Activated CD4-positive, alpha-beta T cell treated with anti-CD3 and anti-CD28 coated beads for 36 hours (primary cell): ENCODE data around the gene ZNF804B. TPM values are rescaled to one million over a fixed set of nuclear protein-coding genes. Genes with fewer than 3 reads are reported as not detected.

Experiments
- ATAC-seq: fragments of 200-7000 bp; cut with Tn5 transposase; one replicate; pipeline ENCODE4 v1.10.0; 2021; ENCODE audit warnings: mild to moderate bottlenecking, moderate library complexity
- CTCF ChIA-PET: fragments of 350-600 bp; sonication (Branson Sonifier 250); formaldehyde crosslinking; loops from one replicate; lab custom pipeline; 2021; ENCODE audit warnings: antibody characterized with exemption; lab: Charles Lee
- POLR2A ChIA-PET: fragments of 350-600 bp; sonication (Branson Sonifier 250); formaldehyde crosslinking; loops from one replicate; lab custom pipeline; 2021; ENCODE audit warnings: antibody characterized with exemption, inconsistent platforms; lab: Charles Lee
- DNase-seq: peaks from one replicate; pipeline ENCODE4 v3.0.0-alpha.2; 2020
- H3K27ac Mint-ChIP-seq: one replicate; pipeline ENCODE4 v1.8.0; 2021; ENCODE audit warnings: mixed read lengths
- H3K27me3 Mint-ChIP-seq: one replicate; pipeline ENCODE4 v1.8.0; 2021; ENCODE audit warnings: mixed read lengths
- H3K36me3 Mint-ChIP-seq: one replicate; pipeline ENCODE4 v1.8.0; 2021; ENCODE audit warnings: low read depth, mixed read lengths
- H3K4me1 Mint-ChIP-seq: one replicate; pipeline ENCODE4 v1.8.0; 2021; ENCODE audit warnings: mixed read lengths
- H3K4me3 Mint-ChIP-seq: one replicate; pipeline ENCODE4 v1.8.0; 2021; ENCODE audit warnings: mild to moderate bottlenecking, moderate library complexity, mixed read lengths
- H3K9me3 Mint-ChIP-seq: one replicate; pipeline ENCODE4 v1.8.0; 2021; ENCODE audit warnings: low read depth, mixed read lengths
- intact Hi-C, 2 experiments: fragments of 100-400 bp; cut with DNase I in 1 of 2; cut with micrococcal nuclease in 1 of 2; formaldehyde crosslinking; loops; one replicate each; pipeline versions ENCODE4 v1.14.2 to v1.15.1; 2022 to 2024; cut with DNase I, micrococcal nuclease
- total RNA-seq, 2 experiments: library from RNA; stranded (reverse); gene quantifications; one replicate each; pipeline ENCODE4 v1.2.3, GENCODE V29; 2021

Gene ZNF804B
- total RNA-seq, 2 experiments from 2014 or later, result not detected

DNA sequence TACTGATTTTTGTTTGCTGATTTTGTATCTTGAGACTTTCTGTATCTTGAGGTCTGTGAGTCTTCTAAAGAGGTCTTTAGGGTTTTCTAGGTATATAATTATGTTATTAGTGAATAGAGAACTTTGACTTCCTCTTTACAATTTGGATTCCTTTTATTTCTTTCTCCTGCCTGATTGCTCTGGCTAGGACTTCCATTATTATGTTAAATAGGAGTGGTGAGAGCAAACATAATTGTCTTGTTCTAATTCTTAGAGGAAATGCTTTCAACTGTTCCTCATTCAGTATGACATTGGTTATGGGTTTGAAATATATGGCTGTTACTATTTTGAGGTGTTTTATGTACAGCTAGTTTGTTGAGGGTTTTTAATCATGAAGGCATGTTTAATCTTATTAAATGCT is 344.1 kb downstream of the ZNF804B start:
- no peak for ATAC-seq
- intact Hi-C loops, result no loop called here
- no peak for DNase-seq
- H3K27me3 Mint-ChIP-seq, result peaks cover 5% of the 10 kb centered on the region
- CTCF ChIA-PET, result interaction anchor here (0.8 kb wide), 1 partner anchor 24 kb away, joined by 3 read pairs; no protein-coding TSS in a partner anchor
- no peaks in the 10 kb centered on the region for H3K4me1 Mint-ChIP-seq
- H3K27ac Mint-ChIP-seq, result no peak overlapping the region
- no peaks in the 10 kb centered on the region for H3K36me3 Mint-ChIP-seq
- POLR2A ChIA-PET, result no interaction called here
- peaks cover 3% of the 10 kb centered on the region for H3K9me3 Mint-ChIP-seq
- no peak overlapping the region for H3K4me3 Mint-ChIP-seq

DNA sequence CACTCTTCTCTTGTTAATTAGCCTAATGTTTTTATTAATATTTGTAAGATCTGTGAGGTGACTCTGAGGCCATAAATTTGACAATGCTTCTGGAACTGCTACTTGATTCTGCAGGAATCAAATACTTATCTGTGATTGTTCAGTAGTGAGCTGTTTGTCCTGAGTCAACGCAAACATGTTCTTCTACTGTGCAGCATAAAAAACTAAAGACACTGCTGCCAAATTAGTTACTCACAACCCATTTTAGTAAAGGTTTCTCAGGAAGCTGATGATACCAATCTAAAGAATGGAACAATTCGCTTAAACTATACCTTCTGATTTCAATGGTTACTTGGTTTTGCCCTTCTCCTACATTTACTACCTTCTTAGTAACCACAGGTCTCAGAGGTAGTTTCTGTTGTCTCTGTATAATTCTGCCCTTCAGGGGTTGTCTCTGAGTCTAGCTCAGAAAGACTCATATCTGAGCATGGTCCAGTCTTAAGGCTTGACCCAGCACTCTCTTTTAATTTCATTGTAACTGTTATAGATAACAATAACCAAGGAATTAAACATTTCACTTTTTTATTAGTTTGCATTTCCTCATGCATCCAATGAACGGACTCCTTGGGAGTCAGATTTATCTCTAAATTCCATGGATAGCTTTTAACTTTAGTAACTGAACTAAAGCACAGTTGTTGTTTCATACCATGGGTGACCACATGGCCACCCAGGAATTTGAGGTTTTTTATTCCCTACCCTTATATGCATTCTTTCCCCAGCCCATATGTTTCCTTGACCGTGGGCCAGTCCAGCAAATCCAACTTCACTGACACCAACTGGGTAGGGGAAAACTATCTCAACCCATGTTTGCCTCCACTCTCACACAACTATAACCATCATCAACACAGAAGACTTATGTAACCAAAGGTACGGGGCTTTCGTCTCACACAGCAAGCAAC is 345.5 kb downstream of the ZNF804B start:
- H3K27ac Mint-ChIP-seq, result no peak overlapping the region
- POLR2A ChIA-PET, result no interaction called here
- H3K27me3 Mint-ChIP-seq, result peaks cover 5% of the 10 kb centered on the region
- no peaks in the 10 kb centered on the region for H3K36me3 Mint-ChIP-seq
- no peaks in the 10 kb centered on the region for H3K4me1 Mint-ChIP-seq
- ATAC-seq, result no peak
- intact Hi-C loops, result no loop called here
- peaks cover 3% of the 10 kb centered on the region for H3K9me3 Mint-ChIP-seq
- DNase-seq, result no peak
- no peak overlapping the region for H3K4me3 Mint-ChIP-seq
- CTCF ChIA-PET, result no interaction called here

DNA sequence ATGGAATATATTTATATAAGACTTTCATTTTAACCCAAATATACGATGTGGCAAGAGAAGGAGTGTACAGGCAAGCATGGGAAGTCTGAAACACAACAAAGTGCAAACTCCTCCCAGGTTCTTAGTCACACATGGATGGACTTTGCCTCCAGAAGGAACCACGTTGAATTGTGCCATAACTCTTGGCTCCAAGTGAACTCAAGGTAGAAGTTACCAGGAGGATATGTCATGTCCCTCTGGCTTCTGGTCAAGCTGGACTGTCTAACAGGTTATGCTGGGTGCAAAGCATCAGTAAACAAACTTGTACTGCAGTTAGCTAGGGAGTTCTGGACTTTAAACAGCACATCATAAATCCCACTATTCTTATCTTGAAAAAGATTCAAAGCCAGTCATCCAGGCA is 364.4 kb downstream of the ZNF804B start:
- ChIA-PET CTCF (no interaction called here), POLR2A (no interaction called here)
- H3K27ac Mint-ChIP-seq, result no peak overlapping the region
- no peaks in the 10 kb centered on the region for H3K9me3 Mint-ChIP-seq
- H3K27me3 Mint-ChIP-seq, result no peaks in the 10 kb centered on the region
- H3K4me1 Mint-ChIP-seq, result no peaks in the 10 kb centered on the region
- ATAC-seq (no peak), DNase-seq (no peak)
- intact Hi-C loops, result no loop called here
- H3K36me3 Mint-ChIP-seq, result no peaks in the 10 kb centered on the region
- H3K4me3 Mint-ChIP-seq, result no peak overlapping the region

- Mint-ChIP-seq H3K36me3 (no peaks in the 10 kb centered on the region), H3K4me1 (no peaks in the 10 kb centered on the region), H3K27me3 (no peaks in the 10 kb centered on the region), H3K27ac (no peak overlapping the region), H3K4me3 (no peak overlapping the region), H3K9me3 (no peaks in the 10 kb centered on the region)
- DNase-seq (no peak), ATAC-seq (no peak)
- ChIA-PET CTCF (no interaction called here), POLR2A (no interaction called here)
- intact Hi-C loops, result no loop called here
Measured at GRCh38 chr7:89129600-89130375, 370.3 kb downstream of the ZNF804B start.

DNA sequence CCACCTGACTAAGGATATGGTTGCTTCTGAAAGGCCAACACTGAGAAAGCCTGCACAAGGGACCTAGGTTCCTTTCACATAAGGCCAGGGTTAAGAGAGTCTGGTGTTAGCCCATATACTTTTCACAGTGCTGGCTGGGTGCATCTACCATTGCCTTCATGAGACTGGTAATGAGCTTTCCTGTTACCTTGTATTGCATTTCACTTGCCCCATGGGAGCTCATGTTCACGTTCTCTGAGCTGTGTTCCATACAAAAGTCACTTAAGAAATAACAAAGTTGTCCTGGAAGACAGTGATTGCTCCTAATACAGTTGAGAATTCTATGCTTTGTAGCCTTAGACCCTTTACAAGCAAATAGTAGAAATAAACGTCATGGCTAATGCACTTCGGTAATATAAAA is 373.9 kb downstream of the ZNF804B start:
- no peak overlapping the region for H3K4me3 Mint-ChIP-seq
- ATAC-seq, result no peak
- H3K9me3 Mint-ChIP-seq, result no peaks in the 10 kb centered on the region
- ChIA-PET POLR2A (no interaction called here), CTCF (no interaction called here)
- H3K27me3 Mint-ChIP-seq, result no peaks in the 10 kb centered on the region
- H3K4me1 Mint-ChIP-seq, result no peaks in the 10 kb centered on the region
- H3K36me3 Mint-ChIP-seq, result no peaks in the 10 kb centered on the region
- no peak for DNase-seq
- no peak overlapping the region for H3K27ac Mint-ChIP-seq
- intact Hi-C loops, result no loop called here

- intact Hi-C loops, result no loop called here
Measured at GRCh38 chr7:89133819-89134218, 374.3 kb downstream of the ZNF804B start.

GRCh38 chr7:89145801-89146200 is 386.3 kb downstream of the ZNF804B start:
- Mint-ChIP-seq H3K9me3 (no peaks in the 10 kb centered on the region), H3K4me3 (no peak overlapping the region), H3K4me1 (no peaks in the 10 kb centered on the region), H3K27ac (no peak overlapping the region), H3K36me3 (no peaks in the 10 kb centered on the region), H3K27me3 (no peaks in the 10 kb centered on the region)
- CTCF ChIA-PET, result no interaction called here
- DNase-seq (no peak), ATAC-seq (no peak)
- POLR2A ChIA-PET, result no interaction called here
- intact Hi-C loops, result no loop called here

More at GRCh38 chr7:89133819-89134218, 374.3 kb downstream of the ZNF804B start:
- ATAC-seq (no peak), DNase-seq (no peak)
- Mint-ChIP-seq H3K27me3 (no peaks in the 10 kb centered on the region), H3K9me3 (no peaks in the 10 kb centered on the region), H3K36me3 (no peaks in the 10 kb centered on the region), H3K4me3 (no peak overlapping the region), H3K4me1 (no peaks in the 10 kb centered on the region), H3K27ac (no peak overlapping the region)
- ChIA-PET CTCF (no interaction called here), POLR2A (no interaction called here)

GRCh38 chr7:89160107-89160506 is 400.6 kb downstream of the ZNF804B start:
- POLR2A ChIA-PET, result no interaction called here
- intact Hi-C loops, result no loop called here
- CTCF ChIA-PET, result no interaction called here
- Mint-ChIP-seq H3K4me1 (no peaks in the 10 kb centered on the region), H3K36me3 (no peaks in the 10 kb centered on the region), H3K27ac (no peak overlapping the region), H3K4me3 (no peak overlapping the region), H3K9me3 (no peaks in the 10 kb centered on the region), H3K27me3 (no peaks in the 10 kb centered on the region)
- DNase-seq, result no peak
- ATAC-seq, result no peak

DNA sequence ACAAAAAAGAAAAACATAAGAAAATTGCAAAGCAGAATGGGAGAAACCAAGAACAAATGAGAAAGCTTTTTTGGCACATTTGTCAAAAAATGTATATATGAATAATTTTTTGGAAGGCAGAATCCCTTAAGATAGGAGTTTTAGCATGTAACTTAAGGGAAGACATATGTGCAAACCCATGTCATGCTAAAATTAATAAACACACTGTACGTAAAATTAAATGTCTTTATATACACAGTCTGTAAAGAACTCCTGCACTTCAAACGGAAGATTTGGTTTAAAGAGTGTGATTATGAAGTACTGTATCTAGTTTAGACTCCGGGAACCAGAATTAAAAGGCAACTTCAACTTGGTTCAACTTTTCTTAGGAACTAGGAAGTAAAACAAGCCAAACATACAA is 405.9 kb downstream of the ZNF804B start:
- Mint-ChIP-seq H3K4me3 (no peak overlapping the region), H3K27ac (no peak overlapping the region), H3K4me1 (no peaks in the 10 kb centered on the region), H3K27me3 (no peaks in the 10 kb centered on the region), H3K36me3 (no peaks in the 10 kb centered on the region), H3K9me3 (no peaks in the 10 kb centered on the region)
- DNase-seq (no peak), ATAC-seq (no peak)
- ChIA-PET CTCF (no interaction called here), POLR2A (no interaction called here)
- intact Hi-C loops, result no loop called here

DNA sequence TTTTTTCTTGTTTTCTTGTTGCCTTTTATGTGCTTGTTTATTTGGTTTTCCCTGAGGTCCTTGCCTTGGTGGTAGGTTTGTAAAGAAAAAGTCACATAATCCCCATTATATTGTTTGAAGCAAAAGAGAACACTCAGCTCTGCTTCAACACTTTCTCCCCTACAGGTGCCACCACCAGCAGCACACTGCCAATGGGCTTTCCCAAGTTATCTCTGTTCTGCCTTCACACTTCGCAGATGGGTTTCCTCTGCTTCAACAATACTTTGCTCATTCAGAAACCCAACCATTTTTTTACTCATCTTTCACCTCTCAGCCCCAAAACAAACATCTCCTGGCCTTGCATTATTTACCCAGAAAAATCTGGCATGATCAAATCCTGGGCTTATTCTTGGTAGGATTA is 411.1 kb downstream of the ZNF804B start:
- H3K27me3 Mint-ChIP-seq, result no peaks in the 10 kb centered on the region
- H3K4me3 Mint-ChIP-seq, result no peak overlapping the region
- H3K27ac Mint-ChIP-seq, result no peak overlapping the region
- POLR2A ChIA-PET, result no interaction called here
- no peak for ATAC-seq
- intact Hi-C loops, result no loop called here
- H3K9me3 Mint-ChIP-seq, result peaks cover 7% of the 10 kb centered on the region
- DNase-seq, result no peak
- H3K4me1 Mint-ChIP-seq, result no peaks in the 10 kb centered on the region
- H3K36me3 Mint-ChIP-seq, result no peaks in the 10 kb centered on the region
- CTCF ChIA-PET, result no interaction called here

GRCh38 chr7:89182116-89182515 is 422.6 kb downstream of the ZNF804B start:
- peaks cover 4% of the 10 kb centered on the region for H3K9me3 Mint-ChIP-seq
- POLR2A ChIA-PET, result no interaction called here
- no peaks in the 10 kb centered on the region for H3K4me1 Mint-ChIP-seq
- H3K27me3 Mint-ChIP-seq, result no peaks in the 10 kb centered on the region
- H3K4me3 Mint-ChIP-seq, result no peak overlapping the region
- CTCF ChIA-PET, result no interaction called here
- no peaks in the 10 kb centered on the region for H3K36me3 Mint-ChIP-seq
- intact Hi-C loops, result no loop called here
- no peak overlapping the region for H3K27ac Mint-ChIP-seq
- ATAC-seq (no peak), DNase-seq (no peak)

DNA sequence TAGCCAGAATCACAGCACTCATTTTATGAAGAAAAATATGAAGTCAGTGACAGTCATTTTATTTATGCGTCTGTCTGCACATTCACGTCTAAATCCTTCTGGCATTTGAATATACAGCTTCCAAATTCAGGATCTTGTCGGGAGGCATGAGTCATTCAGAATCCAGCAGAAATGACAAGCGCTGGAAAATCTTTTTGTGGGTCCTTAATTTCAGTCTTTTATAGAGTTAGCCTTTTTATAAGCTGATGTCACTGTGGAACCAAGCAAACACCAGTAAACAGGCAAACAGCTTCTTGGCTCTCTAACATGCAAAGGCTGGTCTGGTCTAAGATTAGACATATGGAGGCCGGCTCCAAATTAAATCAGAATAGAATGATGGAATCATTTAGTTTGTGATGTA is 424.2 kb downstream of the ZNF804B start:
- no peaks in the 10 kb centered on the region for H3K36me3 Mint-ChIP-seq
- no peaks in the 10 kb centered on the region for H3K4me1 Mint-ChIP-seq
- POLR2A ChIA-PET, result no interaction called here
- CTCF ChIA-PET, result no interaction called here
- H3K9me3 Mint-ChIP-seq, result peaks cover 2% of the 10 kb centered on the region
- no peaks in the 10 kb centered on the region for H3K27me3 Mint-ChIP-seq
- DNase-seq (no peak), ATAC-seq (no peak)
- no peak overlapping the region for H3K4me3 Mint-ChIP-seq
- no peak overlapping the region for H3K27ac Mint-ChIP-seq
- intact Hi-C loops, result no loop called here
